H9 (cell line): ENCODE measurements around the gene IL36G. TPM values are rescaled to one million over a fixed set of nuclear protein-coding genes. Genes with fewer than 3 reads are reported as not detected.

Experiments
- DNase-seq: peaks from one replicate; pipeline ENCODE4 v3.0.0-alpha.2; 2017
- H2AFZ ChIP-seq: one replicate; pipeline ENCODE4 v1.6.1; 2013; ENCODE audit warnings: mild to moderate bottlenecking, low read length, control low read depth, moderate library complexity
- H2AK5ac ChIP-seq: 2 replicates; pipeline ENCODE4 v1.6.1; 2013; ENCODE audit warnings: low read length, control low read depth, mixed read lengths; ENCODE audit not compliant: insufficient read length
- H2BK120ac ChIP-seq: one replicate; pipeline ENCODE4 v1.6.1; 2013; ENCODE audit warnings: low read depth, mild to moderate bottlenecking, low read length, control low read depth, inconsistent platforms; ENCODE audit not compliant: poor library complexity, severe bottlenecking
- H2BK12ac ChIP-seq: 2 replicates; pipeline ENCODE4 v1.6.1; 2013; ENCODE audit warnings: low read length, control low read depth, mixed read lengths, low read depth; ENCODE audit not compliant: insufficient read length
- H2BK15ac ChIP-seq: 2 replicates; pipeline ENCODE4 v1.6.1; 2013; ENCODE audit warnings: low read depth, low read length, control low read depth
- H2BK20ac ChIP-seq: one replicate; pipeline ENCODE4 v1.6.1; 2013; ENCODE audit warnings: low read depth, mild to moderate bottlenecking, low read length, control low read depth, inconsistent platforms; ENCODE audit not compliant: poor library complexity, severe bottlenecking
- H2BK5ac ChIP-seq: 2 replicates; pipeline ENCODE4 v1.6.1; 2013; ENCODE audit warnings: low read length, control low read depth, mixed read lengths; ENCODE audit not compliant: insufficient read length
- H3K14ac ChIP-seq: 2 replicates; pipeline ENCODE4 v1.6.1; 2013; ENCODE audit warnings: low read length, control low read depth; ENCODE audit not compliant: insufficient read depth
- H3K18ac ChIP-seq: 2 replicates; pipeline ENCODE4 v1.6.1; 2013; ENCODE audit warnings: low read depth, mild to moderate bottlenecking, mixed read lengths, low read length, control low read depth; ENCODE audit not compliant: insufficient read length
- H3K23ac ChIP-seq: 2 replicates; pipeline ENCODE4 v1.6.1; 2013; ENCODE audit warnings: low read length, control low read depth, mixed read lengths, low read depth; ENCODE audit not compliant: insufficient read length
- H3K23me2 ChIP-seq: 2 replicates; pipeline ENCODE4 v1.6.1; 2013; ENCODE audit warnings: low read depth, mild to moderate bottlenecking, mixed read lengths, low read length, control low read depth; ENCODE audit not compliant: insufficient read length, poor library complexity, severe bottlenecking
- H3K27ac ChIP-seq: 2 replicates; pipeline ENCODE4 v1.5.1; 2013; ENCODE audit warnings: low read length, control low read depth, mixed read lengths, low read depth; ENCODE audit not compliant: insufficient read length
- H3K27me3 ChIP-seq: 2 replicates; pipeline ENCODE4 v1.6.1; 2013; ENCODE audit warnings: low read length, control low read depth, inconsistent platforms; ENCODE audit not compliant: insufficient read depth
- H3K4ac ChIP-seq: 2 replicates; pipeline ENCODE4 v1.6.1; 2013; ENCODE audit warnings: low read depth, mild to moderate bottlenecking, control low read depth, inconsistent platforms, low read length, moderate library complexity
- H3K4me1 ChIP-seq: 2 replicates; pipeline ENCODE4 v1.6.1; 2013; ENCODE audit warnings: low read length, control low read depth, inconsistent platforms; ENCODE audit not compliant: insufficient read depth
- H3K4me2 ChIP-seq: 2 replicates; pipeline ENCODE4 v1.6.1; 2013; ENCODE audit warnings: low read length, control low read depth, mixed read lengths; ENCODE audit not compliant: insufficient read length, insufficient read depth
- H3K56ac ChIP-seq: 2 replicates; pipeline ENCODE4 v1.6.1; 2013; ENCODE audit warnings: low read depth, mild to moderate bottlenecking, mixed read lengths, low read length, control low read depth; ENCODE audit not compliant: insufficient read length
- H3K79me1 ChIP-seq: 2 replicates; pipeline ENCODE4 v1.6.1; 2013; ENCODE audit warnings: low read depth, mild to moderate bottlenecking, moderate library complexity, low read length, control low read depth, inconsistent platforms; ENCODE audit not compliant: insufficient read depth, poor library complexity, severe bottlenecking
- H3K79me2 ChIP-seq: 2 replicates; pipeline ENCODE4 v1.6.1; 2013; ENCODE audit warnings: low read length, control low read depth, inconsistent platforms; ENCODE audit not compliant: insufficient read depth
- H3K9ac ChIP-seq: 2 replicates; pipeline ENCODE4 v1.6.1; 2013; ENCODE audit warnings: low read length, control low read depth, mixed read lengths; ENCODE audit not compliant: insufficient read length; ENCODE audit errors: extremely low read depth
- H3K9me3 ChIP-seq: one replicate; pipeline ENCODE4 v1.6.1; 2013; ENCODE audit warnings: low read depth, low read length, inconsistent platforms; ENCODE audit not compliant: control insufficient read depth
- H3T11ph ChIP-seq: one replicate; pipeline ENCODE4 v1.6.1; 2013; ENCODE audit warnings: mild to moderate bottlenecking, low read length, control low read depth, inconsistent platforms
- H4K20me1 ChIP-seq: one replicate; pipeline ENCODE4 v1.6.1; 2013; ENCODE audit not compliant: control insufficient read depth, insufficient read length, insufficient read depth
- H4K5ac ChIP-seq: 2 replicates; pipeline ENCODE4 v1.6.1; 2013; ENCODE audit warnings: low read depth, mild to moderate bottlenecking, mixed read lengths, low read length, control low read depth; ENCODE audit not compliant: insufficient read length
- H4K8ac ChIP-seq: replicated peaks from 2 replicates; pipeline ENCODE4 v1.6.1; 2013; ENCODE audit warnings: low read length, control low read depth, mixed read lengths, low read depth; ENCODE audit not compliant: insufficient read length
- H4K91ac ChIP-seq: 2 replicates; pipeline ENCODE4 v1.6.1; 2013; ENCODE audit warnings: low read depth, mild to moderate bottlenecking, moderate library complexity, mixed read lengths, low read length, control low read depth; ENCODE audit not compliant: insufficient read length
- H3K27ac Mint-ChIP-seq, 3 experiments: 2 replicates in 2 of 3; 3 replicates in 1 of 3; pipeline ENCODE4 v1.8.0; 2020 to 2021; ENCODE audit warnings: mixed read lengths in 3 of 3, mild to moderate bottlenecking in 1 of 3, moderate library complexity in 1 of 3
- H3K27me3 Mint-ChIP-seq: 2 replicates; pipeline ENCODE4 v1.8.0; 2021; ENCODE audit warnings: low read depth, mild to moderate bottlenecking, moderate library complexity, mixed read lengths
- H3K36me3 Mint-ChIP-seq, 3 experiments: 2 replicates in 2 of 3; 3 replicates in 1 of 3; pipeline ENCODE4 v1.8.0; 2020 to 2021; ENCODE audit warnings: low read depth in 3 of 3, mixed read lengths in 3 of 3; ENCODE audit not compliant: insufficient read depth in 1 of 3
- H3K4me1 Mint-ChIP-seq, 2 experiments: 2 replicates each; pipeline ENCODE4 v1.8.0; 2020; ENCODE audit warnings: mixed read lengths in 2 of 2
- H3K4me3 Mint-ChIP-seq, 2 experiments: 2 replicates in 1 of 2; 3 replicates in 1 of 2; pipeline ENCODE4 v1.8.0; 2020 to 2021; ENCODE audit warnings: mild to moderate bottlenecking in 2 of 2, mixed read lengths in 2 of 2, moderate library complexity in 1 of 2
- H3K9me3 Mint-ChIP-seq, 2 experiments: 2 replicates in 1 of 2; 3 replicates in 1 of 2; pipeline ENCODE4 v1.8.0; 2020; ENCODE audit warnings: mild to moderate bottlenecking in 2 of 2, mixed read lengths in 2 of 2, moderate library complexity in 1 of 2
- WGBS: extraction: QIAGEN DNeasy Blood & Tissue Kit; methylation state at CpG from one replicate; pipeline ENCODE4 v1.1.7; 2013; ENCODE audit warnings: missing lambda C conversion rate, low lambda C conversion rate, mixed read lengths; ENCODE audit not compliant: insufficient read length; ENCODE audit errors: extremely low coverage; 5-methylcytosine and 5-hydroxymethylcytosine counted together
- total RNA-seq: library from RNA; stranded (reverse); gene quantifications from 2 replicates; pipeline ENCODE4 v1.2.1, GENCODE V29; 2021
- TF ChIP-seq, protein P1 (sequence below): fragments of 200-600 bp; sonication (generic); conservative IDR thresholded peaks from 3 replicates; pipeline ENCODE4 v1.8.0; 2021; ENCODE audit warnings: antibody characterized with exemption, mild to moderate bottlenecking

Gene IL36G
- total RNA-seq, 1 experiment from 2014 or later: not detected

DNA sequence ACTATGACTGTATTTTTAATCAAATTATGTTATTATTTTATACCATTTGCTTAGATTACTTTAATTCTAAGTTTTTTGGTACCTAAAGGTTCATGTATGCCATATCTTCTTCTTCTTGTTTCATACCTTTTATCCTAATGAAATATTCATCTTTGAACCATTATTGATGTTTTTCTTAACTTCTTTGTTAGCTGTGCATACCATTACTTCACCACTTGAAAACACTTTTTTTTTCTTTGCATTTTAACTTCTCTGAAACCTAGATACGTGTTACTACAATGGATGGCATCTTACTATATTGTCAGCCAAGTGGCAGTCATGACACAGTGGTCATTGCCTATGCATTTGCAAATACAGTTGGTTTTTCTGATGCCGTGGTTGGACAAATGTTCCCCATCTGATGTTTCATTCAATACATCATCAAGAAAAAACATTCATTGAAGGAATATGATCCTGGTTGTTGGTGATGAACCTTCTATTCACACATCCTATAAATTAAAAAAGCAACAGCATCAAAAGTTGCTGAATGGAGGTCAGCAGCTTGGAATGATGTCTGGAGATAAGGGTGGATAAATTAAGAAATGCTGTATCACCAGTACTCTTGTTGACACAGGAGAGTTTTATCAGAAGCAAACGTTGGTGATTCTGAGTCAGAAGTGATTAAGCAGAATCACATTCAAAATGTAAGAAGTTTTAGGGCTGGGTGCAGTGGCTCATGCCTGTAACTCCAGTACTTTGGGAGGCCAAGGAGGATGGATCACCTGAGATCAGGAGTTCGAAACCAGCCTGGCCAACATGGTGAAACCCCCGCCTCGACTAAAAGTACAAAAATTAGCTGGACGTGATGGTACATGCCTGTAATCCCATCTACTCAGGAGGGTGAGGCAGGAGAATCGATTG is 34.9 kb downstream of the IL36G start:
- Histone ChIP-seq H2AK5ac (no peak overlapping the region), H2BK12ac (no peak overlapping the region), H3K4me2 (no peak overlapping the region), H3K27ac (no peak overlapping the region), H3K79me1 (no peaks in the 10 kb centered on the region), H3K18ac (no peak overlapping the region), H2AFZ (no peak overlapping the region), H4K8ac (no peak overlapping the region), H4K91ac (no peak overlapping the region), H4K20me1 (no peaks in the 10 kb centered on the region), H2BK15ac (no peak overlapping the region), H3K79me2 (no peaks in the 10 kb centered on the region), H3K23ac (no peak overlapping the region), H2BK20ac (no peak overlapping the region), H3K4ac (no peak overlapping the region), H4K5ac (no peak overlapping the region), H2BK5ac (no peak overlapping the region), H3K27me3 (no peaks in the 10 kb centered on the region), H3K14ac (no peak overlapping the region), H3K56ac (no peak overlapping the region), H3K4me1 (no peaks in the 10 kb centered on the region), H3K23me2 (no peaks in the 10 kb centered on the region), H2BK120ac (no peak overlapping the region), H3K9me3 (no peaks in the 10 kb centered on the region), H3T11ph (no peak overlapping the region), H3K9ac (no peak overlapping the region)
- no peak overlapping the region for H3K27ac Mint-ChIP-seq
- H3K4me1 Mint-ChIP-seq: no peaks in the 10 kb centered on the region
- H3K36me3 Mint-ChIP-seq: no peaks in the 10 kb centered on the region
- peaks cover 35% of the 10 kb centered on the region for H3K27me3 Mint-ChIP-seq
- H3K9me3 Mint-ChIP-seq: peaks cover 15 to 62% of the 10 kb centered on the region in 2 experiments
- no CpG with 5 or more reads among the region's 8 CpGs for WGBS
- DNase-seq: no peak
- TF ChIP-seq, protein P1, sequence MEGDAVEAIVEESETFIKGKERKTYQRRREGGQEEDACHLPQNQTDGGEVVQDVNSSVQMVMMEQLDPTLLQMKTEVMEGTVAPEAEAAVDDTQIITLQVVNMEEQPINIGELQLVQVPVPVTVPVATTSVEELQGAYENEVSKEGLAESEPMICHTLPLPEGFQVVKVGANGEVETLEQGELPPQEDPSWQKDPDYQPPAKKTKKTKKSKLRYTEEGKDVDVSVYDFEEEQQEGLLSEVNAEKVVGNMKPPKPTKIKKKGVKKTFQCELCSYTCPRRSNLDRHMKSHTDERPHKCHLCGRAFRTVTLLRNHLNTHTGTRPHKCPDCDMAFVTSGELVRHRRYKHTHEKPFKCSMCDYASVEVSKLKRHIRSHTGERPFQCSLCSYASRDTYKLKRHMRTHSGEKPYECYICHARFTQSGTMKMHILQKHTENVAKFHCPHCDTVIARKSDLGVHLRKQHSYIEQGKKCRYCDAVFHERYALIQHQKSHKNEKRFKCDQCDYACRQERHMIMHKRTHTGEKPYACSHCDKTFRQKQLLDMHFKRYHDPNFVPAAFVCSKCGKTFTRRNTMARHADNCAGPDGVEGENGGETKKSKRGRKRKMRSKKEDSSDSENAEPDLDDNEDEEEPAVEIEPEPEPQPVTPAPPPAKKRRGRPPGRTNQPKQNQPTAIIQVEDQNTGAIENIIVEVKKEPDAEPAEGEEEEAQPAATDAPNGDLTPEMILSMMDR: no peak
- H3K4me3 Mint-ChIP-seq: no peak overlapping the region
